GM18499 (cell line): ENCODE data around the gene TRAPPC14.
"Not testable (repeated sequence)": the region's sequence is repeated elsewhere in the genome, so short reads cannot be mapped to it uniquely, and the experiment has no call there.

ENCODE experiments used
- ATAC-seq: cut with Tn5 transposase; IDR thresholded peaks from one replicate; pipeline ENCODE4 v1.9.1; 2021; ENCODE audit warnings: moderate number of reproducible peaks; ENCODE audit not compliant: insufficient read depth, unreplicated experiment

The TRAPPC14 gene

DNA sequence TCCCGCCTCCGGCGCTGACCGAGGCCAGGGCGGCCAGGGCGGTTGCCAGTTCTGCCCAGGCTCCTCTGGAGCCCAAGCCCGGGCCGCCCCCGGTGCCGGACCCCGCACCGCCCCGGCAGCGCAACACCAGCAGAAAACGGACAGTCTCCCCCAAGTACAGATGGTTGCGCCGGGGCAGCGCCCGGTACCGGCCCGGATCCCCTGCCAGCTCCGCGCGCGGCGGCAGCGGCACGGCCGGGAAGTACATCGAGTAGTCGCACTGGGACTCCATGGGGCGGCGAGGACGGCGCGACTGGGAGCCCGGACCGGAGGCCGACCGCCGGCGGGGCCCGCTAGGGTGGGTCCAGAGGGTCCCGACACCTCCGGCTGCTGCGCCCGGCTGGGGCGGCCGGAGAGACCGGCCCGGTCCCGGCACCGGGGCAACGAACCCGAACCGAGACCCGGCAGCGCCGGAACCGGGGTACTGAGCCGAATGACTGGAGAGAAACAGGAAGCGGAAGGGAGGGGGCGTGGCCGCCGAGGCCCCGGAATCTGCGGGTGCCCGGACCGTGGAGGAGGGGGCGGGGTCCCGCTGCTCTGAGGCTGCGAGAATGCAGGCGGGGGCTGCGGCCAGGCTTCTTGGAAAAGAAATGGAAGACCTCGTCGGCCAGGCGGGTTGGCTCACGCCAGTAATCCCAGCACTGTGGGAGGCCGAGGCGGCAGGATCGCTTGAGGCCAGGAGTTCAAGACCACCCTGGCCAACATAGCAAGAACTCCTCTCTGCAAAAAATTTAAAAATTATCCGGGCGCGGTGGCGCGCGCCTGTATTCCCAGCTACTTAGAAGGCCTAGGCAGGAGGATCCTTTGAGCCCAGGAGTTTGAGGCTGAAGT lies at the start of gene TRAPPC14:
Gene TRAPPC14 (minus strand): TSS at position 495 of the 870 bp plus-strand sequence. CDS start 224 bp downstream, at position 271.
- ATAC-seq: no peak

GRCh38 chr7:100204454-100204853 lies 45.9 kb upstream of the TRAPPC14 start:
- ATAC-seq: no peak

DNA sequence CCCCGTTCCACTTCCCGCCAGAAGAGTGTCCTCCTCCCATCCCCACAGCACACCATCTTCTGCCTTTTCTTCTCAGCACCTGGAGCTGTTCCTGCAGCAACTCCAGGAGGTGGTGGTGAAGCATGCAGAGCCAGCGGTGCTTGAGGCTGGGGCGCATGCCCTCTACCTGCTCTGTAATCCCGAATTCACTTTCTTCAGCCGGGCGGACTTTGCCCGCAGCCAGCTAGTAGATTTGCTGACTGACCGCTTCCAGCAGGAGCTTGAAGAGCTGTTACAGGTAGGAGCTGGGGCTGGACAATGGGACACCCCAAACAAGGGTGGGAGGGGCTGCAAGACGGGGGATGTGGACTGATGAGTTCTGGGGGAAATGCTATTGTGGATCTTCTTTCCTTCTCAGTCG lies 42.2 kb upstream of the TRAPPC14 start:
- ATAC-seq: no peak

- no peak for ATAC-seq
These were observed 39.7 kb upstream of the TRAPPC14 start for GRCh38 chr7:100198266-100198665.

DNA sequence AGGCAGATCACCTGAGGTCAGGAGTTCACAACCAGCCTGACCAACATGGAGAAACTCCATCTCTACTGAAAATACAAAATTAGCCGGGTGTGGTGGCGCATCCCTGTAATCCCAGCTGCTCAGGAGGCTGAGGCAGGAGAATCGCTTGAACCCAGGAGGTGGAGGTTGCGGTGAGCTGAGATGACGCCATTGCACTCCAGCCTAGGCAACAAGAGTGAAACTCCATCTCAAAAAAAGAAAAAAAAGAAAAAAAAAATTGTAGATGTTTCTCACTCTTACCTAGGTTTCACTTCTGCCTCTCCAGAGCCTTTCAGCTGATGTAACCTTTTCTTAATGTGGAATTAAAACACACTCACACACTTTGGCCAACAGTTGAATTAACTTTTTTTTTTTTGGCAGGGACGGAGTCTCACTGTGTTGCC lies 37.4 kb upstream of the TRAPPC14 start:
- peak; percentile 38 for ATAC-seq

DNA sequence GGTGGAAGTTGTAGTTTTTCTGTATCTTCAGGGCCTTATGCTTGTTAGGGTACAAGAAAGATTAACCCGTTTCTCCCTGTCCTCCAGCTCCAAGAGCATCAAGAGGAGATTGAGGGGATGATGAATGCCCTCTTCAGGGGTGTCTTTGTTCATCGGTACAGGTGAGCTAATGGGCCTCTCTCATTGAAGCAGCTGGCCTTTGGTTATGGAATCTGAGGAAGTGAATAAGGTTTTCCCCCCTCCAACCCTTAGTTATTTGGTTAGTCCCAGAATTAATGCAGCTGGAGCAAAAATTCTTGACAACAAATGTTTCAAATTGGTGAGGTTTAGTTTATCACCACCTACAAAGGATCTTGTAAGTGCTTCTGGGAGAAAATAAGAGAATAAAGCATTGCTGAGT lies 36.7 kb upstream of the TRAPPC14 start:
- ATAC-seq: no peak

DNA sequence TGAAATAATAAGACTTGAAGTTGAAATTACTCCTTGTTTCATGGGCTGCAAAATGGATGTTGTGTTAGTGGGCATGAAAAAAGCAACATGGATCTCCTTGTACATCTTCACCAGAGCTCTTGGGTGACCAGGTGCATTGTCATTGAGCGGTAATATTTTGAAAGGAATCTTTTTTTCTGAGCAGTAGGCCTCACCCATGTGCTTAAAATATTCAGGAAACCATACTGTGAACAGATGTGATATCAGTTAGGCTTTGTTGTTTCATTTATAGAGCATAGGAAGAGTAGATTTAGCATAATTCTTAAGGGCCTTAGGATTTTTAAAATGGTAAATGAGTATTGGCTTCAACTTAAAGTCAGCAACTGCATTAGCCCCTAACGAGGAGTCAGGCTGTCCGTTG lies 34.4 kb upstream of the TRAPPC14 start:
- no peak for ATAC-seq

GRCh38 chr7:100192281-100192862 lies 33.8 kb upstream of the TRAPPC14 start:
- not testable (repeated sequence) for ATAC-seq

DNA sequence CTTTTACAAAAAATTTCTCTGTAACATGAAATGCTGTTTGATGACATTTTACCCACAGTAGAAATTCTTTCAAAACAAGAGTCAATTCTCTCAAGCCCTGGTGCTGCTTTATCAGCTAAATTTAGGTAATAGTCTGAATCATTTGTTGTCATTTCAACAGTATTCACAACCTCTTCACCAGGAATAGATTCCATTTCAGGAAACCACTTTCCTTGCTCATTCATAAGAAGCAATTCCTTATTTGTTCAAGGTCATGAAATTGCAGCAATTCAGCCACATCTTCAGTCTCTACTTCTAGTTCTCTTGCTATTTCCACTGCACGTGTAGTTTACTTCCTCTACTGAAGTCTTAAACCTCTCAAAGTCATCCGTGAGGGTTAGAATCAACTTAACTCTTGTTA lies 33.3 kb upstream of the TRAPPC14 start:
- no peak for ATAC-seq

DNA sequence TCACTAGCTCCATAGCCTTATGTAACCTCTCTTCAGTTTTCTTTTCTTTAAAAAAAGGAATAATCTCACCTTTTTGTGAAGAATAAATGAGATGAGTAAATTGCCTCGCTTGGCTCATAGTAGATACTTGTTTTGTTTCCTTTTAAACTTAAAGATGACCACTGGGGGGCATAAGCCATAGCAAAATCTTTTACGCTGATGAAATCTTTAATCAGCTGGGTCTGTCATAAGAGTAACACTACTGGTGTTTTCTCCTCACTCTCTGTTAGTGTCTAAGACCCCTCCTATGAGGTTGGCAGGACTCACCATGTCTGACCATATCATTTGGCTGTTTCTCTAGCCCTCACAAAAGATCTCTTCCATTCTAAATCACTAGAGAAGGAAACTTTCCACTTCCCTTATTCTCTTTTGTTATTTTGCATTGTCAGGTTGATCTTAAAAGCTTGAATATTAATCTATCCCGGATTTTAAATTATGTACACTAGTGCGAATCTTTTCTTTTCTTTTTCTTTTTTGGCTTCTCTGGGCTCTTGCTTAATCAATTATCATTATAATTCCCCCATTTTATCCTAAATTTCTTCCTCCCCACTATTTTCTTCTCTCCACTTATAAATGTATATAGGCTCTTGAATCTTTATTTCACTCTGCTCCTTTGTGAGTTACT lies 31.7 kb upstream of the TRAPPC14 start:
- no peak for ATAC-seq

DNA sequence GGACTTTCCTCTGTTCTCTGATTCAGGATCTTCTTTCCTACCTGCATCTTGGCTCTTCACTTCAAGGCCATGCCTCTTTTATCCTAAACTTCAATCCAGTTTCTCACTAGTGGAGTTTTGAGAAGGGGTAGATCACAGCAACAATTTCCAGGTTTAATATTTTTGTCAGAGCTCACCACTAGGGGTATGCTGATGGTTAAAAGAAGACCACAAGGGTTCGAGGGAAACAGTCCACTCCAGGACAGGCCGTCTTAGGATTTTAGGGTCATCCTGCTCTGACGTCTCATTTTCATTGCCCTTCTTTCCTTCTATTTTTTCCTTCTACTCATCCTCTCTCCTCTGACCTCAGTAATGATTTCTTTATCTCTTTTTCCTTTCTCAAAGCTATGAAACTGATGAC lies 30.5 kb upstream of the TRAPPC14 start:
- ATAC-seq: no peak

- ATAC-seq: no peak
These were observed 27.2 kb upstream of the TRAPPC14 start for GRCh38 chr7:100185726-100186125.

DNA sequence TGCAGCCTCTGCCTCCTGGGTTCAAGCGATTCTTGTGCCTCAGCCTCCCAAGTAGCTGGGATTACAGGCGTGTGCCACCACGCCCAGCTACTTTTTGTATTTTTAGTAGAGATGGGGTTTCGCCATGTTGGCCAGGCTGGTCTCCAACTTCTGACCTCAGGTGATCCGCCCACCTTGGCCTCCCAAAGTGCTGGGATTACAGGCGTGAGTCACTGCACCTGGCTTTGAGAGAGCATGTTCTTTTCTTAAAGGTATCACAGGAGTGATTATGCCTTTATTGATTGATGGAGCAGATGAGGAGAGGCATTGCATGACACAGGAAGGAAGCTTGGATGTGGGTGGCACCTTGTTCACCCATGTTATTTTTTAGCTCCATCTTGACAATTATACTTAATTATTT lies 24.6 kb upstream of the TRAPPC14 start:
- not testable (repeated sequence) for ATAC-seq

DNA sequence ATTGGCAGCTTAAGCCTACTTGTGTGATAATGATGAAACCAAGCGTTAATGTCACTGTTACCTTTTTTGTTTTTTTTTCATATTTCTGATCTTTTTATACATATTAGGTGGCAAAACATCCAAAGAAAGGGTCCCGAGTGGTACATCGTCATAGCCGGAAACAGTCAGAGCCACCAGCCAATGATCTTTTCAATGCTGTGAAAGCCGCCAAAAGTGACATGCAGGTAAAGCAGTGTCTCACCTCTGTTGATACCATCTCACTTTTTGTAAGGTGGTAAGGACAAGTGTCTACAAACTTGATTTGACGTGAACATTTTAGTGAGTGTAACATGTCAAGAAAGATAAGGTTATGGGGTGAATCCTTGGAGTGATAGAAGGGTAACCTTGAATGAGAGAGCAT lies 24.1 kb upstream of the TRAPPC14 start:
- not testable (repeated sequence) for ATAC-seq

DNA sequence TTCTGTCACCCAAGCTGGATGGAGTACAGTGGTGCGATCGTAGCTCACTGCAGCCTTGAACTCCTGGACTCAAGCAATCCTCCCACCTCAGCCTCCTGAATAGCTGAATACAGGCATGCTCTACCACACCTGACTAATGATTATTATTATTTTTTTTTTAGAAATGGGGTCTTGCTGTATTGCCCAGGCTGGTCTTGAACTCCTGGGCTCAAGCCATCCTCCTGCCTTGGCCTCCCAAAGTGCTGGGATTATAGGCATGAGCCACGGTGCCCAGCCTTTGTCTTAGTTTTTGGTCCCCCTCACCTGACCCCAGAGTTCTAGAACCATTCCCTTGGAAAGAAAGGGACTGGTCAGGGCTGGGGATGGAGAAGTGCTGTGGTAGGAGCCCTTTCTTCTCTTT lies 21.6 kb upstream of the TRAPPC14 start:
- ATAC-seq: not testable (repeated sequence)

DNA sequence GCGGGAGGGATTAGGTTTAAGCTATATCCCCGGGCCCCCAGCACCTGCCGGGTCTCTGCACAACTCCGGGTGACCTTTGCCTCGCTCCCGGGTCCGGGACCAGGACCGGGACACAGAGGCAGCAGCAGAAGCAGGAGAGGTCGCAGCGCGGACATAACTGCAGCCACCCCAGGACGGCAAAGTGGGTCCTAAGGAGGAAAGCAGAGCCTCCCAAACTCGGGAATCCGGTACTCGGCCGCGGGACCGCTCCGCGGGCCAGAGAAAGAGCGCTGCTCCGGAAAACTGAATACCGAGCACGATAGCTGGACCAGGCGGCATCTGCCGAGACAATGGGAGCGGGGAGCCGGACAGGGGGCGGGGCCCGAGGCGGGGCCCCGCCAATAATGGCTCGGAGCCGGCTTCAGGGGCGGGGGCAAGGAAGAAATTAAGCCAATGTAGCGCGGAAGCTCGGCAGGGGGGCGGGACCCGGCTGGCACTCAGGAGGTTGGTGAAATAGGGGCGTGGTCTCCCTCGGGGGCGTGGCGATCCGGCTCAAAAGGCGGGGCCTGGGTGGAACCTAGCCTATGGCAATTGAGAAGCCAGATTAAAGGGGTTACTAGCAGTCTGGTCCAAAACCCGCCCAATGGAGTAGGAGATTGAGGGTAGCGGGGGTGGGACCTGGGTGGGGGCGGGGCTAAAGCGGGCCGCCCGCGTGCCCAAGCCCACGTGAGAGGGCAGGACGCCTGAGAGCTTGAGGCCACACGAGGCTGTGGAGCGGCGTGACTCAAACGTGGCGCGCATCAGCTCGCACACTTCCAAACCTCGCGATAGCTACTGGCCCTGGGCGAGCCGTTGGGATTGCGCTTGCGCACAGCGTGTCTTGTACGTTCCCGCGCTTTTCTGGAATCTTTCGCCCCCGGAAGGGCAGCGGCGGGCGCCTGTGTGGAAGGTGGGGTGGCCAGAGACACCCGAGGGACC lies 18.8 kb upstream of the TRAPPC14 start, which contains the start of the genes GPC2 and STAG3:
Gene GPC2 (minus strand): TSS at position 337 of the 957 bp plus-strand sequence. CDS start 182 bp downstream, at position 155.
Gene STAG3 (plus strand): TSS at position 874 of the 957 bp plus-strand sequence. CDS start 2,639 bp downstream, outside the sequence.
- no peak for ATAC-seq

DNA sequence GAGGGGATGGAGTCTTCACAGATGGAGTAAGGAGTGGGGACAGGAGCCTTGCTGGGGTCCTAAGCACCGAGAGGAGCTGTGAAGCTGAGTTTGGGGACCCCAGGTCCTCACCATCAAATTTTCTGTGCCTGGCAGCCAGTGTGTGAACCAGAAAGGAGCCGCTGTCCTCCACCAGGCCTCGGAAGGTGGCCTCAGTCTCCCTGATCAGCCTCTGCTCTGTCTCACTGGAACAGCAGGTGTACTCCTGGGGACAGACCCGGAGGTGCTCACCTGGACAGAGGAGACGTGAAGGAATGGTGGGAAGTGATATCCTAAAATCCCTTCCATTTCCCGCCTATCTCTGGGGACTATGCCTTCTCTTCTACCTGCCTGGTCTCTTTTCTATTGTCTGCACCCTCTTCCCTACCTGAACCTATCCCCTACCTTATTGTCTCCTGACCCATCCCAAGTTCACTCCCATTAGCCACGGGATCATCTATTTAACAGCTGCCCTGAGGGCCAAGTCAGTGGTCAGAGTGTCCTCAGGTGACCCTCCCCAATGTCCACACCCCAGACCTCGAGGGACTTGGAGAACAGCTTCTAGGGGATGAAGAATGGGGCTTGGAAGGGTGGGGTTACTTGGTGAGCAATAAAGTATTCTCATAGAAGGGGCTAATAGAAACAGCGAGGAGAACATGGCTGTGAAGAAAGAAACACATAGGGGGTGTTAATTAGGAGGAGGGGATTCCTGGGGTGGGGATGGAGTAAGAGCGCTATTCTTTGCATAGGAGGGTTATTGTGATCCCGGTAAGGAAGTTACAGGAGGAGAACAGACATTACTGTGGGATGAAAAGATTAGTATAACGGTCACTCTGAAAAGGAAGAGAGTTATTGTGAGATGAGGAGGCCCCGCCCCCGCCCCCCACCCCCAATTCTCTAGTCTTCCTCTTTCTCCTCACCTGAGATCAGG lies 17.8 kb upstream of the TRAPPC14 start:
- ATAC-seq: no peak

GRCh38 chr7:100175296-100175935 lies 16.9 kb upstream of the TRAPPC14 start:
- ATAC-seq: no peak
